Measurements from ENCODE around the gene CRYBA4. TPM values are rescaled to one million over a fixed set of nuclear protein-coding genes. Genes with fewer than 3 reads are reported as not detected.
A peak's percentile ranks its signal among the peaks of the same experiment; 100 is the strongest.

Gene CRYBA4
- total and polyA plus RNA-seq, 11 donors = not detected

GRCh38 chr22:26634189-26634588 is 12.4 kb downstream of the CRYBA4 start:
- Histone ChIP-seq H3K27ac (peak overlapping the region in 1 of 12 donors; percentile 70), H3K9me3 (no peaks in the 10 kb centered on the region), H3K4me1 (peaks cover 0 to 7% (median 0%) of the 10 kb centered on the region in 12 donors), H3K36me3 (no peaks in the 10 kb centered on the region), H3K4me3 (no peak overlapping the region), H3K27me3 (no peaks in the 10 kb centered on the region)
- TF ChIP-seq CTCF (IDR thresholded peaks at IDR 0.05) (no peak), POLR2A (IDR thresholded peaks at IDR 0.05) (no peak)
- intact Hi-C loops (cut with DNase I) = loop anchor here in 1 of 10 donors (5.0 kb wide), 1 partner anchor 47 kb away; no protein-coding TSS in a partner anchor
- DNase-seq = no peak
- WGBS, 4 donors = 93 to 98% (median 96%) methylated on average over 3 of the region's 3 CpGs
- no peak for ATAC-seq

GRCh38 chr22:26635117-26635516 is 13.4 kb downstream of the CRYBA4 start:
- Histone ChIP-seq H3K4me3 (no peak overlapping the region), H3K36me3 (no peaks in the 10 kb centered on the region), H3K27ac (no peak overlapping the region), H3K27me3 (peaks cover 0 to 4% (median 0%) of the 10 kb centered on the region in 9 donors), H3K9me3 (no peaks in the 10 kb centered on the region), H3K4me1 (peaks cover 0 to 7% (median 0%) of the 10 kb centered on the region in 12 donors)
- no peak for ATAC-seq
- 80 to 89% (median 85%) methylated on average over 2 of the region's 2 CpGs for WGBS, 4 donors
- intact Hi-C loops (cut with DNase I) = no loop called here
- no peak for DNase-seq
- no peak for TF ChIP-seq POLR2A (IDR thresholded peaks at IDR 0.05)
- TF ChIP-seq CTCF (IDR thresholded peaks at IDR 0.05) = no peak

- WGBS, 4 donors = 41 to 50% (median 46%) methylated on average over 1 of the region's 1 CpG
- no peak overlapping the region for H3K27ac ChIP-seq
- ATAC-seq (no peak), DNase-seq (no peak)
- H3K4me3 ChIP-seq = no peak overlapping the region
- no peaks in the 10 kb centered on the region for H3K9me3 ChIP-seq
- TF ChIP-seq CTCF (IDR thresholded peaks at IDR 0.05) = no peak
- no peak for TF ChIP-seq POLR2A (IDR thresholded peaks at IDR 0.05)
- H3K36me3 ChIP-seq = no peaks in the 10 kb centered on the region
- H3K4me1 ChIP-seq = peaks cover 0 to 7% (median 0%) of the 10 kb centered on the region in 12 donors
- intact Hi-C loops (cut with DNase I) = no loop called here
- peaks cover 0 to 4% (median 0%) of the 10 kb centered on the region in 9 donors for H3K27me3 ChIP-seq
Measured at GRCh38 chr22:26636296-26636695, 14.5 kb downstream of the CRYBA4 start.

- H3K4me3 ChIP-seq = no peak overlapping the region
- H3K27me3 ChIP-seq = peaks cover 0 to 16% (median 4%) of the 10 kb centered on the region in 9 donors
- ATAC-seq (peak in 3 of 4 donors; percentile 37 to 67 (median 56)), DNase-seq (peak; percentile 29 to 82 (median 43))
- WGBS, 4 donors = 38 to 46% (median 42%) methylated on average over 6 to 8 of the region's 8 CpGs
- TF ChIP-seq CTCF (IDR thresholded peaks at IDR 0.05) (peak in 5 of 12 donors; percentile 9 to 21 (median 15)), POLR2A (IDR thresholded peaks at IDR 0.05) (no peak)
- peaks cover 0 to 38% (median 7%) of the 10 kb centered on the region in 12 donors for H3K4me1 ChIP-seq
- H3K36me3 ChIP-seq = no peaks in the 10 kb centered on the region
- H3K27ac ChIP-seq = peak overlapping the region; percentile 23 to 81 (median 55)
- intact Hi-C loops (cut with DNase I) = no loop called here
- no peaks in the 10 kb centered on the region for H3K9me3 ChIP-seq
Measured at GRCh38 chr22:26642465-26643417, 21.0 kb downstream of the CRYBA4 start.
